Neural cell (in vitro differentiated cells): ENCODE results near the gene TGFBR3. TPM values are rescaled to one million over a fixed set of nuclear protein-coding genes. Genes with fewer than 3 reads are reported as not detected.

Experiments used
- H2AFZ ChIP-seq: fragments of 200-600, 300-800 bp; sonication (generic), shearing (Covaris generic); 2 replicates; pipeline ENCODE4 v1.6.0; 2014; ENCODE audit warnings: low read depth, mild to moderate bottlenecking, antibody characterized with exemption, low read length, moderate library complexity
- H3F3A ChIP-seq: fragments of 200-600 bp; shearing (Covaris generic); 2 replicates; pipeline ENCODE4 v1.6.1; 2016; ENCODE audit warnings: mild to moderate bottlenecking, moderate library complexity, mixed read lengths, antibody characterized with exemption, low read length; ENCODE audit not compliant: insufficient read depth, poor library complexity, severe bottlenecking
- H3K27ac ChIP-seq: fragments of 200-600, 300-800 bp; sonication (generic), shearing (Covaris generic); 2 replicates; pipeline ENCODE4 v1.5.1; 2014; ENCODE audit warnings: mild to moderate bottlenecking, low read length, moderate library complexity
- H3K27me3 ChIP-seq: fragments of 300-800, 200-600 bp; sonication (generic), shearing (Covaris generic); 2 replicates; pipeline ENCODE4 v1.6.0; 2014; ENCODE audit warnings: mild to moderate bottlenecking, low read depth, low read length, moderate library complexity; ENCODE audit not compliant: insufficient read depth
- H3K36me3 ChIP-seq: fragments of 300-800, 200-600 bp; sonication (generic), shearing (Covaris generic); 2 replicates; pipeline ENCODE4 v1.5.1; 2014; ENCODE audit warnings: mild to moderate bottlenecking, antibody characterized with exemption, low read length, moderate library complexity; ENCODE audit not compliant: insufficient read depth
- H3K4me2 ChIP-seq: fragments of 300-800, 200-600 bp; sonication (generic), shearing (Covaris generic); 2 replicates; pipeline ENCODE4 v1.6.0; 2014; ENCODE audit warnings: mild to moderate bottlenecking, low read length
- H3K4me3 ChIP-seq: fragments of 300-800, 200-600 bp; sonication (generic), shearing (Covaris generic); 2 replicates; pipeline ENCODE4 v1.5.1; 2014; ENCODE audit warnings: mild to moderate bottlenecking, low read length, moderate library complexity
- H3K79me2 ChIP-seq: fragments of 200-600 bp; shearing (Covaris generic); replicated peaks from 2 replicates; pipeline ENCODE4 v1.6.0; 2014; ENCODE audit warnings: mild to moderate bottlenecking, low read length, moderate library complexity; ENCODE audit not compliant: insufficient read depth
- H3K9ac ChIP-seq: fragments of 300-800, 200-600 bp; sonication (generic), shearing (Covaris generic); 2 replicates; pipeline ENCODE4 v1.6.1; 2016; ENCODE audit warnings: mild to moderate bottlenecking, low read length, mixed read lengths
- H3K9me2 ChIP-seq: fragments of 200-600 bp; shearing (Covaris generic); 2 replicates; pipeline ENCODE4 v1.6.1; 2016; ENCODE audit warnings: mild to moderate bottlenecking, low read length, mixed read lengths; ENCODE audit not compliant: insufficient read depth
- H3K9me3 ChIP-seq: fragments of 200-600, 300-800 bp; sonication (generic), shearing (Covaris generic); 2 replicates; pipeline ENCODE4 v1.6.1; 2016; ENCODE audit warnings: mild to moderate bottlenecking, mixed run types, low read length, moderate library complexity, mixed read lengths
- H4K20me1 ChIP-seq: fragments of 200-600 bp; shearing (Covaris generic); 2 replicates; pipeline ENCODE4 v1.6.1; 2016; ENCODE audit warnings: mild to moderate bottlenecking, mixed run types; ENCODE audit not compliant: insufficient read depth
- CTCF ChIP-seq: fragments of 450-650 bp; IDR thresholded peaks from 2 replicates; pipeline ENCODE4 v1.5.1; 2014; ENCODE audit warnings: antibody characterized with exemption, mild to moderate bottlenecking, moderate library complexity; ENCODE audit not compliant: poor library complexity, severe bottlenecking
- EP300 ChIP-seq: fragments of 450-650 bp; conservative IDR thresholded peaks from 2 replicates; pipeline ENCODE4 v1.6.1; 2014; ENCODE audit warnings: antibody characterized with exemption, mild to moderate bottlenecking, moderate library complexity; ENCODE audit not compliant: poor library complexity, severe bottlenecking
- EZH2 ChIP-seq: fragments of 200-600, 300-800 bp; shearing (Covaris generic), sonication (generic); IDR thresholded peaks from 2 replicates; pipeline ENCODE4 v1.6.1; 2014; ENCODE audit warnings: antibody characterized with exemption, low read length, borderline replicate concordance, mild to moderate bottlenecking; ENCODE audit not compliant: insufficient read depth, poor library complexity, severe bottlenecking
- MXI1 ChIP-seq: fragments of 450-650 bp; conservative IDR thresholded peaks from 2 replicates; pipeline ENCODE4 v1.6.1; 2014; ENCODE audit warnings: antibody characterized with exemption, mild to moderate bottlenecking; ENCODE audit not compliant: poor library complexity, severe bottlenecking
- POLR2AphosphoS5 ChIP-seq: IDR thresholded peaks from 2 replicates; pipeline ENCODE4 v1.6.1; 2012
- RAD21 ChIP-seq: fragments of 450-650 bp; conservative IDR thresholded peaks from 2 replicates; pipeline ENCODE4 v1.6.1; 2014; ENCODE audit warnings: antibody characterized with exemption, mild to moderate bottlenecking, moderate library complexity
- REST ChIP-seq: IDR thresholded peaks from 2 replicates; pipeline ENCODE4 v1.6.1; 2012; ENCODE audit warnings: borderline replicate concordance
- SMC3 ChIP-seq: fragments of 450-650 bp; conservative IDR thresholded peaks from 2 replicates; pipeline ENCODE4 v1.6.1; 2014; ENCODE audit warnings: antibody characterized with exemption, mild to moderate bottlenecking, moderate library complexity; ENCODE audit not compliant: poor library complexity
- TAF1 ChIP-seq: IDR thresholded peaks from 2 replicates; pipeline ENCODE4 v1.6.1; 2012; ENCODE audit warnings: low read depth
- polyA plus RNA-seq: library from polyadenylated mRNA; depleted of rRNA; stranded (reverse); fragments of >200 nt; gene quantifications from 2 replicates; pipeline ENCODE4 v1.2.3, GENCODE V29; 2014
- small RNA-seq, 3 experiments: library from RNA; depleted of rRNA; stranded (forward); fragments of <200 nt; gene quantifications; one replicate each; pipeline ENCODE3, GENCODE V24; 2012

TGFBR3 gene
- polyA plus RNA-seq, 1 donor from 2014 or later: 0.25 TPM

GRCh38 chr1:91630803-91631202 lies 255.1 kb downstream of the TGFBR3 start:
- Histone ChIP-seq H3K27me3 (no peaks in the 10 kb centered on the region), H3K79me2 (no peaks in the 10 kb centered on the region), H4K20me1 (no peaks in the 10 kb centered on the region), H3K4me2 (no peak overlapping the region), H3F3A (no peaks in the 10 kb centered on the region), H3K4me3 (no peak overlapping the region), H3K27ac (no peak overlapping the region), H3K36me3 (no peaks in the 10 kb centered on the region), H3K9me2 (no peaks in the 10 kb centered on the region), H3K9me3 (no peaks in the 10 kb centered on the region), H3K9ac (no peak overlapping the region), H2AFZ (no peak overlapping the region)
- TF ChIP-seq POLR2AphosphoS5: no peak
- no peak for TF ChIP-seq EZH2
- no peak for TF ChIP-seq TAF1
- TF ChIP-seq EP300: no peak
- no peak for TF ChIP-seq RAD21
- no peak for TF ChIP-seq MXI1
- no peak for TF ChIP-seq CTCF
- no peak for TF ChIP-seq SMC3
- no peak for TF ChIP-seq REST

Small RNA genes lying within 50 kb of the gene (small RNA-seq; reads per million reads assigned to genes)
- gene RN7SL653P: 0 reads per million in 3 experiments

Other genes with a start within 250 kb of the TGFBR3 start
- not detected in 2 replicates for gene BRDT, start 63.2 kb upstream of the TGFBR3 start, polyA plus RNA-seq
- gene EPHX4, start 143.8 kb upstream of the TGFBR3 start, polyA plus RNA-seq: 1.2 and 1.9 TPM in 2 replicates
- gene SETSIP, start 189.3 kb upstream of the TGFBR3 start, polyA plus RNA-seq: not detected in 2 replicates
- gene BTBD8, start 194.2 kb upstream of the TGFBR3 start, polyA plus RNA-seq: 36.6 and 38.6 TPM in 2 replicates